DMS53 (cell line): ENCODE results near the gene FOXK1.
A peak's percentile ranks its signal among the peaks of the same experiment; 100 is the strongest.

Experiments
- DNase-seq: peaks from one replicate; lab custom pipeline; 2025; lab: John Stamatoyannopoulos, UW

FOXK1 gene

DNA sequence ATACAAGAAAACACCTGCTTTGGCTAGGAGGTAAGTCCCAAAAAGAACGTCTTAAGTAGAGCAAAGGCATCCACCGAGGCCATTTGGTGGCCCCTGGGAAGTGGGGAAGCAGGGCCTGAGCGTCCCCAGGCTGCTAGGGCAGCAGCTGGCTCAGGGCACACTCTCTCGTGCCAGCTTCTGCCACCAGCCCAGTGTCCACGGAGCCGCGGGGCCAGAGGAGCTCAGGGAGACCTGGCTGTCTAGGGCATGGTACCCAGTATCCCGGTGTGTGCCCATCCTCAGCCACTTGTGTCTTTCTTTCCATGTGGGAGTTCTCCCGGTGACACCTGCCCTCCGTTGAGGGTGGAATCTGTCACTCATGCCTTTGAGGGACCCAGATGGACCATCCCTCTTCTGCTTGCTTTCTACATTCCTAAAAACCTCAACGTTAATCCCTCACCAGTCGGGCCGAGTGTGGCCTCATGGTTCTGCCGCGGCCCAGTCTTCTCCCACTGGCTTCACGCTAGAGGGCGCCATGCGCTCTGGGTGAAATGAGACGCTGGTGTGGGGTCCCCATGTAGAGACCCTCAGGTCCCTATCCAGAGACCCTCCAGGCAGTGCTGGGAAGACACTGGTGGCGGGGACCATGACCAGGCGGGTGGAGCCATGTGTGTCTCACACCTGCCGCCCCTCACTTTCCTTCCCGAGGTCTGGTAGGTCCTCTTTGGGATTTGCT is 83.8 kb downstream of the FOXK1 start:
- DNase-seq, result peak; percentile 34

DNA sequence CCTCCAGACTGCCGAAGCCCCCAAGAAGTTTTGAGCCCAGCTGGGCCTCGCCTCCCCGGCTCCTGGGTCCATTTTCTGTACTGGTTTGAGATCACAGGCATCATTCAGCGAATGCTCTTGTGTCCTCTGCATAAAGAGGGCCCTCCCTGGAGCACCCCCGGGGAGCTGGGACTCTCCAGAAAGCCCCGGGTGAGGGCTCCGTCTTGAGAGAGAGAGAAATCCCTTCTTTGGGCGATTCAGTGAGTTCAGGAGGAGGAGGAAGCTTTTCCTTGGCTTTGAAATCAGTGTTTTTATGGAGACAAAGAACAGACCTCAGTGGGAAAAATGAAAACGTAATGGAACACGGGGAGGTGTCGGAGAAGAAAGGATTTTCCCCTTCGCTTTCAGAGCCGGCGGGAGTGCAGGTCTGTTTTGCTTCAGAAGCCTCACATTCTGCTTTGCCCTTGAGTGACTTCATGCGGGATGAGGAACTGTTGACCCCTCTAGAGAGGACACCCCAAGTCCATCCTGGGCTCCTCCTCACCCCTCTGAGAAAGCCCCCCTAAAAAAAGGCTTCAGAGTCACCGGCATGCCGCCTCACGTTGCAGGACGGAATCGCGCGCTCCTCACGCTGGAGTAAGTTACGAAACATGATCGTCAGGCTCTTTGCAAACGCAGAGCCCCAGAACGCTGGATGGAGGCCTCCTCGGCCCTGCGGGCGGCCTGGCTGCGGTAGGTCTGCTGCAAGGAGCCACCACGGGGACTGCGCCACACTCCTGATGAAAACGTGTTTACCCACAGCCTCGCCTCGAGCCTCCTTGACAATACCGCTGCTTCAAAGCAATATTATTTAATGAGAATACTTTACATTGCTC is 84.8 kb downstream of the FOXK1 start:
- peak; percentile 40 for DNase-seq

DNA sequence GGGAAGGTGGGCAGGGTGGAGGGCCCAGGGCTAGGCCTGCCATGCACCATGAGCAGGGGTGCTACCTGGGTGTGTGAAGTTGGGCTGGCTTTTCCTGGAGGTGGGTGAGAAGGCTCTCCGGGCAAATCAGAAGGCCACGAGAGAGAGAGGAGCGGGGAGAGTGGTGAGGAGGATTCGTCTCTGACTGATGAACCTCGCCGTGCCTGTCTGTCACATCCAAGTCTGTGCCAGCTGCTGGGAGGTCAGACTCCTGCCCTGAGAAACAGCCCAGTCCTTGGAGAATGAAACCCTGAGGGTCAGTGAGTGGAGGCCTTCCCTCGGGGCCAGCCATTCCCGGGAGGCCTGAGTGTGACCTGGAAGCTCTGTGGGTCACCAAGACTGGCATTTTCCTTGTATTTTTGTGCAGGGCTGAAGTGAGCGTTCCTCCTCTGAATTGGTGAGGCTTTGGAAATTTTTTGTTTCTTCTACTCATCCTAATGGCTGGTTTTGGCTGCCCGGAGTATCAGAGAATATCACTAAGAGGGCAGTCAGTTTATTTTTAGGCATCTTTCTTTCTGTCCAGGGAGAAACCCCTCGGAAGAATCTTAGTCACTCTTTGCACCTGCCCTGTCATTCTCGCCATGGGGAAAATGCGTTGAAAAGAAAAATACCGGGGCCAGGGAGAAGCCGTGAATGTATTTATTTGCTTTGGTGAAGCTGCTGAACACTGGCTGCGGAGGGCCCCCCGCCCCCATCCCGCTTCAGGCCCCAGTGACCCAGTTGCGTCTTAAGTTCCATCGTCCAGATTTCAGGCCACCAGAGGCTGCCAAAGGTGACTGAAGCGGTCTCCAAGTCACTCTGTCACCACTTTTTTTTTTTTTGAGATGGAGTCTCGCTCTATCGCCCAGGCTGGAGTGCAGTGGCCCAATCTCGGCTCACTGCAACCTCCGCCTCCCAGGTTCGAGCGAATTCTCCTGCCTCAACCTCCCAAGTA is 86.8 kb downstream of the FOXK1 start:
- peak; percentile 24 for DNase-seq

DNA sequence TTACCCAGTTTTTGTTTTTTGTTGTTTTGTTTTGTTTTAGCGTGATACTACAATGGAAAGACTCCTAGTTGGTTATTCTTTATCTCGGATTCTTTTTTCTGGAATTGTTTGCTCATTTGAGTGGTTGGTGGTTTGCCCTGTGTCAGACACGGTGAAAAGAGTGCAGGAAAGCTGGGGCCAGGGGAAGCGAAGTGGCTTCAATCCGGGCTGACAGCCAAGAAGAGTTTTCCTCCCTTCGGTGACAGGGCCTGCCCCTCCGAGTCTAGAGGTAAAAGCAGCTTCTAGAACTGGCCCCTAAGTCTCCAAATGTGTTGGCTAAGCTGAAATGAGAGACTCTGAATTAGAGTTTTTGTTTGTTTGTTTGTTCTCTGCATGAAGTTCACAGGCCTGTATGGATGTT is 87.7 kb downstream of the FOXK1 start:
- peak; percentile 66 for DNase-seq

DNA sequence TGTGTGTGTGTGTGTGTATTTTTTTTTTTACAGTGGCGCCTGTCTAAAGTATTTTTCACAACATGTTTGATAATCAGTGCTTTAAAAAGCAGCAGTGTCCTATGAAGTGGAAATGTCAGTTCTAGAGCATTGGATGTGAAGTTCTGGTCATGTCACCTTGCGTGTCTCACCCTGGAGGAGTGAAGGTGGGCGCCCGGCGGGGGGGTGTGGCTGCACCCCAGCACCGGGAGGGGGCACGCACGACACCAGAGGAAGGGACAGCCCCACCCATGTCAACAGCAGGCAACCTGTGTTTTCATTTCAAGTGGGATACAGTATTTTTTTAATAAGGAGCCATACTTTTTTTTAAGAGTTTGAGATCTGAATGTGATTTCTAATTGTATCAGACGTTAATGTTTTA is 88.8 kb downstream of the FOXK1 start:
- DNase-seq, result no peak

DNA sequence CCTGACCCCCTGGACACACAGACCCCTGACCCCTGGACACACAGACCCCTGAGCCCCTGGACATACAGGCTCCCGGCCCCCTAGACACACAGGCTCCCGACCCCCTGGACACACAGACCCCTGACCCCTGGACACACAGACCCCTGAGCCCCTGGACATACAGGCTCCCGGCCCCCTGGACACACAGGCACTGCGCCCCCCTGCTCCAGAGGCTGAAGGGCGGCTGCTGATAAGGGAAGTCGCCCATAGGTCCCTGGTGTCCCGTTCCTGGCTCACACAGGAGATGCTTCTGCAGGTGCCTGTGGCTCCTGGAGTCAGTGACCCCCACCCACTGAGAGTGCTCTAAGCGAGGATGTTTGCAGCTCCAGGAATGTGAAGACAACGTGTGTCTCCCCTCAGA is 89.6 kb downstream of the FOXK1 start:
- DNase-seq, result no peak

DNA sequence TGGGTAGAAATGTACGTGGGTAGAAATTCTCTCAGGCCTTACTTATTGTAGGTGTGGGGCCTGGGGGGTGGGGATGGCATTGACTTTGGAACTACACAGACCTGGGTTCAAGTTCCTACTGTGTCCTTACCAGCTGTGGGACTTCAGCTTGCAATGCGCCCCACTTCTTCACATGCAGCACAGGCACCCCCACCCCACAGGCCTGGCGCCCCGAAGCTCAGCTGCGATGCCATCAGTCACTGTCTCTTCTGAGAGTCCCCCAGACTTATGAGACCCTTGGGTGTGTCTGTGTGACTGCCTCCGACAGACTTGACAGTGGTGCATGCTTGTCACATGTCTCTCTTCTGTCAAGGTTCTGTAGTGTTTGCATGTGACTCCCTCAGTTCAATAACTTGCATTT is 90.2 kb downstream of the FOXK1 start:
- DNase-seq, result no peak

DNA sequence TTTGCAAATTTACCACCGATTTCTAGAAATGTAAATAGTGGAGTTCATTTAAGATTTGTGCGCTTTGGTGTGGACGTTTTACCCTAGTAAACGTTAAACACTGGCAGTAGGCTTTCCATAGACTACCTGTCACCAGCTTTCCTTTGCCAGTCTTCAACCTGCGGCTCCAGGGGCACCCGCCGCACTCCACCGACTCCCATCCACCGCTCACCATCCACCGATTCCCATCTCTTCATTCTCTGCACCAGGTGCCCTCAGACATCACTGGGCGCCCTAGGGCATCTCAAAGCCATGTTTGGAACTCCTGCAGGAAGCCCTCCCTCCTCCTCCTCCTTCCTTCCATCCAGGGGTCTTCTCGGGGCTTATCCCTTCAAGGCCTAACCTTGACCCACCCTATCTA is 91.9 kb downstream of the FOXK1 start:
- DNase-seq, result no peak

DNA sequence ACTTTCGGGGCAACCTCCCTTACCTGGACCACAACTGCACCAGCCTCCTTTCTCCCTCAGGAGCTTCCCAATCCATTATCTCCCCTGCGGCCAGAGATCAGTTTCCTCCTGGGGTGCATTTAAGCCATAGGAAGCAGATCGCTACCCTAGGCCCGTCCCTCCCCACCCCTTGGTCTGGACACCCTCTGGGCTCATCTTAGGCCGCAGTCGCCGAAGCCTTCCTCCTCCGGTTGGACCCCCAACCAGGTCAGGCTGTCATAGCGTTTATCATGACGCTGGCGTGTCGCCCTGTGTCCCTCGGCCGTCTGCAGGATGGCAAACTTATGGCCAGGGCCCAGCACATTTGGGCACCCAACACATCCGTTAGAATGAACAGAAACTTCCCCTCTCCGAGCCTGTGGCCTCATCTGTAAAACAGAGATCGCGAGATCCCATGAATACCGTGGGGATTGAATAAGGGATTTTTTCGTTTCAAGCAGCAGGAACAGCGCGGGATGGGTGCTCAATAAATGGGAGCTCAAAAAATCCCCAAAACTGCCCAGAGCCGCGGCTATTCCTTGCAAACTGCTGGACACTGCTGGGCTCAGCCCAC is 92.7 kb downstream of the FOXK1 start:
- DNase-seq, result peak; percentile 85

DNA sequence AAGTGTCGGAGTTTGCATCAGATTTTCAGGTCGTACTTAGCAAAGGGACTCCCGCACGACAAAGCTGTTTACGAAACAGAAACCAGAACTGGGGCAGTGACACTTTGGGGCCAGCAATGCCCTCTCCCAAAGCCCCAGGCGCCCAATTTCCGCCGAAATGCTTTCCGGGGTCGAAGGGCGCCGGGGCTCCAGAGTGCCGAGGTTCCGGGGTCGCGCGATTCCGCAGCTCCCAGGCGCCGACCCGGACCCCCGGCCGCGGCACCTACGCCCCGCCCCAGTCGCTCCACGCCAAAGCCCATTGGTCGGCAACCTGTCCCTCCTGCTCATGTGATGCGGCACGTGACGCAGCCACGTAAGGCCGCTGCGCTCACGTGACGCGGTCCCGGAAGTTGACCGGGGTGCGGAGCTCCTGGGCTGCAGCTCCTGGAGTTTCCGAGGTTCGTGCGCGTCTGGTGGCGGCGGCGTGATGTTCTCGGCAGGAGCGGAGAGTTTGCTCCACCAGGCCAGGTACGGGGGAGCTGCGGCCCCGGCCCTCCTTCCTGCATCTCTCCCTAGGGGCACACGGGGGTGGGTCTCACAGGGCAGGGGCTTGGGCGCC is 93.3 kb downstream of the FOXK1 start, which contains the start of gene AP5Z1:
Gene AP5Z1, plus strand, starts transcription at position 374 of the 598 bp plus-strand sequence. Its CDS starts 93 bp downstream, at position 467.
- peak; percentile 99 for DNase-seq

DNA sequence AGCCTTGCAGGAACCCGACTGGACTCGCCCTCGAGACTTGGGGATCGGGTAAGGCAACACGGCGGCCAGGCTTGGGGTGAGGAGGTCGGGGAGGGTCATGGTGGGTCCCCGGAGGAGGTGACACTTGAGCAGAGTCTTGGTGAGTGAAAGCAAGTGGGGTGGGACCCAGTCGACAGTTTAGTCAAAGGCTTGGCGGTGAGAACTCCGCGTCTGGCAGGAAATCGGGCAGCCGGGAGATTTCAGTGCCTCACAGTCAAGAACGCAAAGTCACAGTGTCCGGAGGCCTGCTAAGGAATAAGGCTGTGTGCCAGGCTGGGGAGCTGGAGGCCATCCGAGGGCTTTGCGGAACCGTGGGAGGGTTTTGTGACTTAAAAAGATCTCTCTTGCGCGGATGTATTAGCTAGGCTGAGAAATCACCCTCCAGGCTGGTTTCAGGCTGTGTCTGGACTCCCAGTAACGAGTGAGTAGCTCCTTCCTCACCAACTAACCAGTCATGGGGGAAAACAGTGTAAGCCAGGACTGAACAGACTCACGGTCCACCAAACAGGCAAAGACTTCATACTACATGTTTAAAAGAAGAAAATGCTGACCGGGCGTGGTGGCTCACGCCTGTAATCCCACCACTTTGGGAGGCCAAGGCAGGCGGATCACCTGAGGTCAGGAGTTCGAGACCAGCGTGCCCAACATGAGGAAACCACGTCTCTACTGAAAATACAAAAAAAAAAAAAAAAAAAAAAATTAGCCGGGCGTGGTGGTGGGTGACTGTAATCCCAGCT is 93.9 kb downstream of the FOXK1 start:
- DNase-seq, result peak; percentile 69

DNA sequence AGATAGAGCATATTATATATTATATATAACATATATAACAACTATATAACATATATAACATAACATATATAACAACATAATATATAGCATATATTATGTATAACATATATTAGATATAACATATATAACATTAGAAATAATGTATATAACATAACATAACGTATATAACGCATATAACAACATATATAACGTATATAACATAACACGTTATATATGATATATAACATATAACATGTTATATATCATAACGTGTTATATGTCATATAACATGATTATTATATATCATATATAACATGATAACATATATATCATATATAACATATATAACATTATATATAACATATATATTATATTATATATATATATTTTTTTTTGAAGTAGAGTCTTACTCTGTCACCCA is 97.0 kb downstream of the FOXK1 start:
- DNase-seq, result no peak

DNA sequence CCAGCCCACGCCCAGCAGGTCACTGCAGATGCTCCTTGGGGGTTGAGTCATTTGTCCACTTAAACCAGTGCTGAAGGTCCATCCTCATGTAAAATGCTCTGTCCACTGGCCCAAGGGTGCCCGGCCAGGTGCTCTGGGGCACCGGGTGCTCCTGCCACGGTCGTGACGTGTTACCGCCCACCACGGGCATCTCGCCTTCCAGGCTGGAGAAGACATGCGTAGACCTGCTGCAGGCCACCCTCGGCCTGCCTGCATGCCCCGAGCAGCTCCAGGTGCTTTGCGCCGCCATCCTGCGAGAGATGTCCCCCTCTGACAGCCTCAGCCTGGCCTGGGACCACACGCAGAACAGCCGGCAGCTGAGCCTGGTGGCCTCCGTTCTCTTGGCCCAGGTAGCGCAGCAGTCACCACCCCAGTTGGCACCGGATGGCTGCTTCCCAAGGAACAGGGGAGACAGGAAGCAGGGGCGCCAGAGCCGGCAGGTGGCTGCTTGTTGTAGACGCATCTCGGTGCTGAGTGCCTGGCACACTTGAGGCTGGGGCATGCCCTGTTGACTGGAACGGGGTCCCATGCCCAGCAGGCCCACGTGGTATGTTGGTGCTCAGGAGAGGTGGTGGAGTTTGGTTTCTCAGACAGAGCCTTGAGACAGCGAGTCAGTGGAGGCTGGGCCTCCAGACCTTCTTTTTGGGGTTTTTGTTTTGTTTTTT is 99.4 kb downstream of the FOXK1 start:
- no peak for DNase-seq

DNA sequence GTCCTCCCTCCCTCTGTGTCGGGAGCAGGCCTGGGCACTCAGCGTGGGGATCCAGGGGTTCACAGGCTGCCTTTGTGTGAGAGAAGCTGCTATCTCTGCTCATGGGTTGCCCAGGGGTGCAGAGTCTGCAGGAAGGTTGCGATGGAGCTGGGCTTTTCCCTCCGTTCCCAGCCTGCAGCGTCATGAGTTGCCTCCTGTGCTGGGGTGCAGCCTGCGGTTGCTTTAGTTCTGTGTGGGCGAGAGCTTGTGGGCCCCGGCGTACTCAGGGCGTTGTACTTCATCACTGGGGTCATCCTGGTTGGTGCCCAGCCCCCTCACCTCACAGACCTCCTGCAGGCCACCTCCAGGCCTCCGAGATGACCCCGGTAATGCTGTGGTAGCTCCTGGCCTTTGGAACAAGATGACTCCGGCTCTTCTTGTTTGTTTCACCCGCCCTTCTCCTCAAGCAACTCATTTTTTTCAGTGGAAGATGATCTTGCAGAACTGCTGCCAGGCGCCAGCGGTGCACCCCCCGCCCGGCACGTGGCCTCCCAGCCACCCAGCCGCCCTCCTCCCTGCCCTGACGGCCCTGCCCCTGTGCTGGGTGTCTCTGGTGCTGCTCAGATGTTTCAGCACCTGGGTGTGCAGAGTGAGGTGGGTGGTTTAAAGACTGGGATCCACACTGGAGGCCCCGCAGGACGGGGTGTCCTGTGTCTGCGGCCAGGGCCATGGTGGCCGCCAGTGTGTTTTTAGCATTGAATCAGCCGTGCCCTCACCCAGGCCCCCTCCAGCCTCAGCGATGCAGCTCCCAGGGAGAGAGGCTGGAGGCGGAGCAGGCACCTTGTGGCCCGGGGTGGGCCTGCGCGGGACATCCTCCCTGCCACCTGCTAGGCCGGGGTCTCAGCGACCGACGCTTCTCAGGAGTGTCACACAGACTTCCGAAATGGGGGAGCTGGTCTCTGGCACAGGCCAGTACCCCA is 100.5 kb downstream of the FOXK1 start:
- DNase-seq, result no peak

DNA sequence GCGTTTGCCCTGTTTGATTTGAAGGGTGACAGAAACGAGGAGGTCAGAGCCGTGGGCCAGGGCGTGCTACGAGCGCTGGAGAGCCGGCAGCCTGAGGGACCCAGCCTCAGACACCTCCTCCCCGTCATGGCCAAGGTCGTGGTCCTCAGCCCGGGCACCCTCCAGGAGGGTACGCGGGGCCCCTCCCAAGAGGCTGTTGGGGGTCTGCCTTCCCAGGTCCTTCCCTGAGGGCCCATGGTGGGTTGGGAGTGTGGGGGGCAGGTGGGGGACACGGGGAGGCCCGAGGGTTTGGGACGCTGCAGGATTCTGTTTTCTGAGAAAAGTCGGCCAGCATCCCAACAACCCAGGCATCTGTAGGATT is 101.2 kb downstream of the FOXK1 start:
- DNase-seq, result no peak

DNA sequence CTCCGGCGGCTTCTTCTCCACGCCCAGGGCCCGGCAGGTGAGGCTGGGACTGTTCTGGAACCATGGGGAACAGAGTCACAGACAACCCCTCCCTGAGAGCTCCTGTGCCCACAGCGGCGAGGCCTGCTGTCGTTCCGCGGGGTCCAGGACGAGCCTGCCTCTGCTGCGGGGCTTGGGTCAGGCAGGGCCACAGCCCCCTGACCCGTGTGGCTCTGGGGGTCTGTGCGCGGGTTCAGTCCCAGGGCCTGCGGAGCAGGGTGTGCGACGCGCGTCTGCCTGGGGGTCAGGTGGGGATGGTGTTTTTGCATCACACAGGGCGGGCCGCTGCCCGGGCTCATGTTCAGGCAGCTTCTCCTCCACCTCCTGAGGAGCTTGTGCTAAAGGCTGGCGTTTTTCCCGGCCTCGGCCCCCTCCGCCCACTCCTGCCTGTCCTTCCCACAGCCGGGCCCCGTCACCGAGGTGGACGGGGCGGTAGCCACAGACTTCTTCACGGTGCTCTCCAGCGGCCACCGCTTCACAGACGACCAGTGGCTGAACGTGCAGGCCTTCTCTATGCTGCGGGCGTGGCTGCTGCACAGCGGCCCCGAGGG is 101.8 kb downstream of the FOXK1 start:
- no peak for DNase-seq

DNA sequence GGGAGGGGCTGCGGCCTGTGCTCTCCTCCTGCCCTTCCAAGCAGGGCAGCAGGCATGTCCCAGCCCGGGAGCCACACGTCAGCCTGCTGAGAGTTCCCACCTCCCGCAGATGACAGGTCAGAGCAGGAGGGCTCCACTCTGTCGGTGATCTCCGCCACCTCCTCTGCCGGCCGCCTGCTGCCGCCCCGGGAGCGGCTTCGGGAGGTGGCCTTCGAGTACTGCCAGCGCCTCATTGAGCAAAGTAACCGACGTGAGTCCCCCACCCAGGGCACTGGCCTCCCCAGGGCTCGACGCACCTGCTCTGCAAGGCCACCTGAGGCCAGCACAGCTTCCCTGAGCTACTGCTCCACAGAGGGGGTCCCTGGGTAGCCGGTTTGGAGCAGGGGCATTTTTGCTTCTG is 102.7 kb downstream of the FOXK1 start:
- no peak for DNase-seq

DNA sequence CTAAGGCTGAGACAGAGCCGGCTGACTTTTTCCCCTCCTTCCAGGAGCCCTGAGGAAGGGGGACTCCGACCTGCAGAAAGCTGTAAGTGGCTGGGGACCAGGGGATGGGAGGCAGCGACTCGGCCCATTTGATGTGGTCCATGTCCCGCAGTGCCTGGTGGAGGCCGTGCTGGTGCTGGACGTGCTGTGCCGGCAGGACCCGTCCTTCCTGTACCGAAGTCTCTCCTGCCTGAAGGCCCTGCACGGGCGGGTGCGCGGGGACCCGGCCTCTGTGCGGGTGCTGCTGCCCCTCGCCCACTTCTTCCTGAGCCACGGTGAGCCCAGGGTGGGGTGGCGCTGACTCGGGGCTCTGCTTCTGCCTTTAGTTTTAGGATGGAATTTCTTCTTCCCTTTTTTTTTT is 103.3 kb downstream of the FOXK1 start:
- no peak for DNase-seq
